Left lobe of liver (tissue), 2 donors: ENCODE measurements around the gene GTF3C5. TPM values are rescaled to one million over a fixed set of nuclear protein-coding genes. Genes with fewer than 3 reads are reported as not detected.
"Not testable (repeated sequence)": the region's sequence is repeated elsewhere in the genome, so short reads cannot be mapped to it uniquely, and the experiment has no call there.

Experiments used
- ATAC-seq: fragments of 200-7000 bp; cut with Tn5 transposase; one replicate; pipeline ENCODE4 v1.9.1; 2020; ENCODE audit warnings: mild to moderate bottlenecking, moderate library complexity
- DNase-seq: peaks from one replicate; pipeline ENCODE4 v3.0.0-alpha.2; 2020; ENCODE audit warnings: low spot score
- total RNA-seq: library from RNA; stranded (reverse); gene quantifications from one replicate; pipeline ENCODE4 v1.2.1, GENCODE V29; 2021
- donor health status: DM: no; HTN: no; CAD: no; lungs with moderate emphysema.
- donor health status: DM: no; HTN: yes; CAD: no.

Gene GTF3C5
- total RNA-seq, 1 donor from 2014 or later = 24.6 TPM

DNA sequence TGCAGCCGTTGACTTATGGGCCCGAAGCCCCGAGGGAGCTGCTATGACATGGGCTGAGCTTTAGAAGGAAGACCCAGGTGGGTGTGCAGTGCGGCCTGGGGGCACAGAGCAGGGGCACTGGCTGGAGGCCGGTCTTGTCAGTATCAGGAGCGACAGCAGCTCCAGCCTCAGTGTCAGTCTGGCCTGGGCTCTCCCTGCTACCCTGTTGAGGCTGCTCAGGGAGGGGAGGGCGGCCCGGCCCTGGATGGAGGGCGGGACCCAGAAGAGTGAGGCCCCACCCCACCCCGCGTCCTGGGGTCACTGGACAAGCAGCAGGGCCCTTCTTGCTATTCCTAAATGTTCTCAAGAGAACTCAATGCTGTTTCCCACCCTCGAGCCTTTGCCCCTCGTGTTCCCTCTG, 34.3 kb upstream of the GTF3C5 start:
- ATAC-seq = no peak
- DNase-seq = no peak

- DNase-seq (no peak), ATAC-seq (no peak)
Observed at GRCh38 chr9:132997591-132997990, 33.2 kb upstream of the GTF3C5 start.

- DNase-seq, ATAC-seq: not testable (repeated sequence)
Observed at GRCh38 chr9:132998221-132998620, 32.6 kb upstream of the GTF3C5 start.

- DNase-seq = no peak
- no peak for ATAC-seq
Observed at GRCh38 chr9:132998831-132999635, 31.8 kb upstream of the GTF3C5 start.

GRCh38 chr9:133002147-133003070, 28.4 kb upstream of the GTF3C5 start:
- no peak for ATAC-seq
- DNase-seq = no peak

DNA sequence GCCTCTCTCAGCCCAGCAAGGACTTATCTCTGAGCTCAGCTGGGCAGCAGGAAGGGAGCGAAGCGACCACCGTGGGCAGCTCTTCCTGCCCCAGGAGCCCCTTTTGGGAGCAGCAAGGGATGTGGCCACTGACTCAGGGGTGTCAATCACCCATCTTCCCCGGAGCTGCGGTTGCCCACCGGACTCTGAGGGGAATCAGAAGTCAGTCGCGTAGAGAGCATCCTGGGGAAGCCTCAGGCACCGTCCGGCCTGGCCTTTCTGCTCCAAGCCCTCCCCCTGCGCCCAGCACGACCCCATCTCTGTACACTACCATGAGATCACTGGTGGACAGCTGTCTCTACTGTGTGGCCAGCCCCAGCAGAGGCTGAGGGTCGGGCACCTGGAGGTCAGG, 27.7 kb upstream of the GTF3C5 start:
- no peak for ATAC-seq
- no peak for DNase-seq

DNA sequence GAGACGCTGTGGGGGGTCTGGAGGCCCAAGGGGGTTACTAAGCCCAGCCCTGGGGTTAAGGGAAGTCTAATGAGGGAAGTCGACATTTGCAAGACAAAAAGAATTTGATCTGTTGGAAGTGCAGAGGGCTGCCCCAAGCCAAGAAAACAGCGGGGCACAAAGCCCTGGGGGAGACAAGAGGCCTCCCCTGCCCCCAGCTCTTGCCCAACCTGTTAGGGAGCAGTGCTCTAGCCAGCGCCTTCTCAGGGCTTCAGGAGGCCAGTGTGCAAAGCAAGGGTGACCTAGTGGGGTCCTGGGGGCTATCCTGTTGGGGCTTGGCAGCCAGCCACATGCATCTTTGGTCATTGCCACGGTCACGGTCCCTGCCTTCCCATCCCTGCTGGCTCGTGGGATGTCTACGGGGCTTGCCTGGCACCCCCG, 27.1 kb upstream of the GTF3C5 start:
- DNase-seq (no peak), ATAC-seq (no peak)

DNA sequence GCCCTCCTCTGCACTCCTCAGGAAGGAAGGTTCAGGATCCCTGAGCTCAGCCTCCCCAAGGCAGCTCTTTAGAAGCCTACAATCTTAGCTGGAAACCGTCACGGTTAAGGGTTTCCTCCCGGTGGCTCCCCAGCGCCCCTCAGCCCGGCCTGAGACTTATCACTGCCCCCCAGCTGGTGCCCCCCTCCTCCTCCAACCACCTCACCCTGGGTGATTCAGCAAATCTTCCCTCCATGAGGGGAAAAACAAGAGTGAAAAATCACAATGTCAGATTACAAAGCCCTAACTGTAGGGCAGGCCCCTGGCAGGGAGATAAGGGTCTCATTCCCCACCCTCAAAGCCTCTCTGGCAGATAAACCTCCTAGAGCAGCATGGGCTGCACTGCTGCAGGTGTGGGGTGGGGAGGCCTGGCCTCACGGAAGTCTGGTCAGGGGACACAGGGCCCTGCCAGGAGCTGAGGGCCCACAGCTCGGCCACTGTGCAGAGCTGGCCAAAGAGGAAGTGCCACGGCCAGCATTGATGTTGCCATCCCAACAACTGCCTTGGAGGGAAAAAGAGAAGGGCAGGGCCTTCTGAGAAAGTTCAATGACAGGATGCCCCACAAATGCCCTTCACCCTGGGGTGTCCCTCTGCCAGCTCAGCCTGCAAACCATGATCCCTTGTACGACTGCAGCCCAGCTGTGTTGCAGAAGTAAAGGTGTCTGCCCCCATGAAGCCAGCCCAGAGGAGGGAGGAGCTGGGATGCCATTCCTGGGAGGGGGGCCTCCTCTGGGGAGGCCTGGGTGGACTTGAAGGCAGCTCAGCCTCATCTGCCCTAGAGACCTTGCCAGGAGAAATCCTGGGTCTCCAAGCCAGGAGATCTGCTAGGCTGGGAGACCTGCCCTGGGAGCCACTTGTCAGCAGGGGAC, 26.5 kb upstream of the GTF3C5 start:
- ATAC-seq = no peak
- DNase-seq = no peak

- DNase-seq = no peak
- no peak for ATAC-seq
Observed at GRCh38 chr9:133004999-133005760, 25.6 kb upstream of the GTF3C5 start.

- no peak for ATAC-seq
- DNase-seq = no peak
Observed at GRCh38 chr9:133005957-133006356, 24.8 kb upstream of the GTF3C5 start.

DNA sequence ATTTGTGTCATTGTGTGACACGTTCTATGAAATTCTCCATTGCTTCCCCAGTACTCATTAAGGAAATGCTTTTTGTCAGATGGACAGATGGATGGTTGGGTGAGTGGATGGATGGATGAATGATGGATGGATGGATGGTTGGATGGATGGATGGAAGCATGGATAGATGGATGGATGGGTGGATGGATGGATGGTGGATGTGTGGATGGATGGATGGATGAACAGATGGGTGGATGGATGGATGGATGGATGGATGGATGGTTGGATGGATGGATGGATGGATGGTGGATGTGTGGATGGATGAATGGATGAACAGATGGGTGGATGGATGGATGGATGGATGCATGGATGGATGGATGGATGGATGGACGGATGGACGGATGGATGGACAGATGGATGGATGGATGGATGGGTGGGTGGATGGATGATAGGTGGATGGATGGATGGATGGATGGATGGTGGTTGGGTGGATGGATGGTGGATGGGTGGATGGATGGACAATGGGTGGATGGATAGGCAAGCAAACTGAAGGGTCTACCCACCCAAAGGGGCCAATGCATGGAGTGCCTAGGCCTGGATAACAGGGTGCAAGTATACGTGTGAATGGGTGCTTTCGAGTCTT, 24.0 kb upstream of the GTF3C5 start:
- ATAC-seq (no peak), DNase-seq (no peak)

- ATAC-seq (no peak), DNase-seq (no peak)
Observed at GRCh38 chr9:133008406-133008805, 22.4 kb upstream of the GTF3C5 start.

DNA sequence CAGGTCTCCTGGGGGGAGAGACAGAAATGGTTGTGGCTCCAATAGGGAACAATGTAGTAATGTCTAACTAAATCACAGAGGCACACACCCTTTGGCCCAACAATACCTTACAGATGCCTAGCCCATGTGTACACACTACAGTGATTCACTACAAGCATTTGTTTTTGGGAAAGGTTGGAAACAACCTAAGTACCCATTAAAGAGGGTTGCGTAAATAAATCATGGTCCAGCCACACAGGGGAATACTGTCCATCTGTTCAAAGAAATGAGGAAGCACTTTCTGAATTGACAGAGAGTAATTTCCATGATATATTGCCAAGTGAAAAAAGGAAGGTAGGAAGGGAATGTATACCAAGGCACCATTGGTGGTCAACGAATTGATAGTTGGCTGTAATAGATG, 22.0 kb upstream of the GTF3C5 start:
- ATAC-seq = no peak

DNA sequence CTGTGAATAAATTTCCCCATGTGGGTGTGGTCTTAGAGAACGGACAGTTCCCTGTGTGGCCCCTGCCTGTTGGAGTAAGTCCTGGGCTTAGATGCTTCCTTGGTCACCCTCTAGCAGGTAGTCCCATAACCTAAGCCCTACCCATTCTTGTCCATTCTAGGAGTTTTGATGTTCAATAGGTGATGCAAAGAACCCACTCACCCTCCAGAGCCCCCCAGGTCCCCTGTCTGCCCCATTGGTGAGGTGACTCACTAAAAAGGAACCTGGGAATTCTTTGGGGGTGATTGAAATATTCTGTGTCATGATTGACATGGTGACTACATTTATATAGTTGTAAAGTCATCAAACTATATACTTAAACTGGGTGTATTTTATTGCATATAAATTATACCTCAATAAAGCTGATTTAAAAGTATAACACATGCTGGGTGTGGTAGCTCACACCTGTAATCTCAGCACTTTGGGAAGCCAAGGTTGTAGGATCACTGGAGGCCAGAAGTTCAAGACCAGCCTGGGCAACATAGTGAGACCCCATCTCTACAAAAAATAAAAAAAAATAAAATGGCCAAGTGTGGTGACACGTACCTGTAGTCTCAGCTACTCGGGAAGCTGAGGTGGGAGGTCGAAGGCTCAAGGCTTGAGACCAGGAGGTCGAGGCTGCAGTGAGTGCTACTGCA, 20.8 kb upstream of the GTF3C5 start:
- DNase-seq = no peak

More for the DNA sequence above, 22.0 kb upstream of the GTF3C5 start:
- DNase-seq = no peak

DNA sequence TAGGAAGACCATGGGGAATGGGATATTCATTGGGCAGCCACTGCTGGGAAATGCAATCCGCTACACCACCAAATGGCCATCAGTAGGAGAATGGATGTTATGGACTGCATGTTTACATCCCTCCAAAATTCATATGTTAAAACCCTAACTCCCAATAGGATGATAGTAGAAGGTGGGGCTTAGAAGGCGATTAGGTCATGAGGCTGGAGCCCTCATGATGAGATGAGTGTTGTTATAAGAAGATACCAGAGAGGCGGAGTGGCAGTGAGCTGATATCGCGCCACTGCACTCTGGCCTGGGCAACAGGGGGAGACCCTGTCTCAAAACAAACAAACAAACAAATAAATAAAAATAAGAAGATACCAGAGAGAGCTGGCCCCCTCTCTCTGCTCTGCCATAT, 16.1 kb upstream of the GTF3C5 start:
- DNase-seq = no peak

More for the DNA sequence above, 20.8 kb upstream of the GTF3C5 start:
- no peak for ATAC-seq

GRCh38 chr9:133023117-133023890, 7.5 kb upstream of the GTF3C5 start:
- DNase-seq (no peak), ATAC-seq (no peak)

More for the DNA sequence above, 16.1 kb upstream of the GTF3C5 start:
- ATAC-seq = no peak

GRCh38 chr9:133026426-133026825, 4.4 kb upstream of the GTF3C5 start:
- ATAC-seq = no peak

GRCh38 chr9:133027134-133027533, 3.7 kb upstream of the GTF3C5 start:
- ATAC-seq = no peak

More at GRCh38 chr9:133026426-133026825, 4.4 kb upstream of the GTF3C5 start:
- no peak for DNase-seq

More at GRCh38 chr9:133027134-133027533, 3.7 kb upstream of the GTF3C5 start:
- no peak for DNase-seq
